IMR-90 (cell line): Measurements from ENCODE around the gene RANBP10.

Experiments used
- CTCF ChIP-seq: conservative IDR thresholded peaks from 2 replicates; pipeline ENCODE4 v1.5.1; 2012; ENCODE audit warnings: mild to moderate bottlenecking, low read depth, low read length, improper control_type of control experiment
- POLR2A ChIP-seq: IDR thresholded peaks from 2 replicates; pipeline ENCODE4 v1.6.1; 2012; ENCODE audit warnings: mild to moderate bottlenecking, low read depth, low read length

DNA sequence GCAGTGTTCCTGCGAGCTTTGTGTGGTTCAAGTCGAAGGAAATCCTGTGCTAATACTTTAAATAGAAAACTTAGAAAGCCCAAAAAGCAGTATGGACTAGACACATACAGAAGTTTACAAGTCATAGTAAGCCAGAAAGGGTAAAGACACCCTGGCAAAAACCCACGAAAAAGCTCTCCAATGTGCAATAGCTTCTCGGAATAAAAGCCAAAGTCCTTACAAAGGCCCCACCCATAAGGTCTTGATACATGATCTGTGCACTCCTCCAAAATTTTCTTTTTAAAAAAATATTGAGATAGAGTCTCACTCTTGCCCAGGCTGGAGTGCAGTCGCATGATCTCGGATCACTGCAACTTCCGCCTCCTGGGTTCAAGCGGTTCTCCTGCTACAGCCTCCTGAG is 129.4 kb downstream of the RANBP10 start:
- no peak for TF ChIP-seq POLR2A
- no peak for TF ChIP-seq CTCF
